Upper lobe of right lung (tissue), 1 donor: ENCODE measurements around the gene CNST. TPM values are rescaled to one million over a fixed set of nuclear protein-coding genes. Genes with fewer than 3 reads are reported as not detected.

Experiments
- ATAC-seq: fragments of 200-7000 bp; cut with Tn5 transposase; one replicate; pipeline ENCODE4 v1.9.1; 2020; ENCODE audit warnings: mild to moderate bottlenecking, moderate library complexity
- DNase-seq: peaks from one replicate; pipeline ENCODE4 v3.0.0-alpha.2; 2020
- H3K27ac ChIP-seq: fragments of 200-600 bp; one replicate; pipeline ENCODE4 v1.8.0; 2022
- H3K27me3 ChIP-seq: fragments of 200-600 bp; one replicate; pipeline ENCODE4 v1.8.0; 2022; ENCODE audit warnings: mild to moderate bottlenecking
- H3K36me3 ChIP-seq: fragments of 200-600 bp; one replicate; pipeline ENCODE4 v1.8.0; 2022
- H3K4me1 ChIP-seq: fragments of 200-600 bp; one replicate; pipeline ENCODE4 v1.8.0; 2022
- H3K4me3 ChIP-seq: fragments of 200-600 bp; one replicate; pipeline ENCODE4 v1.8.0; 2022; ENCODE audit warnings: mild to moderate bottlenecking
- H3K9me3 ChIP-seq: fragments of 200-600 bp; one replicate; pipeline ENCODE4 v1.8.0; 2022
- CTCF ChIP-seq: fragments of 200-600 bp; IDR thresholded peaks from one replicate; pipeline ENCODE4 v1.8.0; 2022; ENCODE audit warnings: antibody characterized with exemption
- intact Hi-C: fragments of 100-400 bp; cut with DNase I; formaldehyde crosslinking; loops from one replicate; pipeline ENCODE4 v1.11.0; 2022
- total RNA-seq: library from RNA; stranded (reverse); fragmentation: NEBNext Ultra II Directional; extraction: Animal tissue kit (Norgen Biotek cat#: 25700); gene quantifications from one replicate; pipeline ENCODE4 v1.2.1, GENCODE V29; 2021
- donor health status: DM: no; HTN: yes; CAD: no; lungs with severe emphysema.

CNST gene
- total RNA-seq, 1 donor from 2014 or later, result 29.8 TPM

GRCh38 chr1:246533371-246533905 is 32.8 kb upstream of the CNST start:
- intact Hi-C loops, result no loop called here
- TF ChIP-seq CTCF, result no peak
- Histone ChIP-seq H3K27ac (peak overlapping the region; percentile 42), H3K27me3 (no peaks in the 10 kb centered on the region), H3K36me3 (no peaks in the 10 kb centered on the region), H3K9me3 (peaks cover 6% of the 10 kb centered on the region), H3K4me3 (no peak overlapping the region), H3K4me1 (no peaks in the 10 kb centered on the region)
- ATAC-seq, result peak; percentile 17
- no peak for DNase-seq

GRCh38 chr1:246534114-246534513 is 32.1 kb upstream of the CNST start:
- no peak for TF ChIP-seq CTCF
- ATAC-seq (peak; percentile 89), DNase-seq (no peak)
- Histone ChIP-seq H3K4me3 (no peak overlapping the region), H3K27ac (peak overlapping the region; percentile 67), H3K27me3 (no peaks in the 10 kb centered on the region), H3K36me3 (no peaks in the 10 kb centered on the region), H3K9me3 (peaks cover 6% of the 10 kb centered on the region), H3K4me1 (no peaks in the 10 kb centered on the region)
- intact Hi-C loops, result no loop called here

- intact Hi-C loops, result no loop called here
- no peaks in the 10 kb centered on the region for H3K27me3 ChIP-seq
- H3K36me3 ChIP-seq, result peaks cover 24% of the 10 kb centered on the region
- no peak overlapping the region for H3K4me3 ChIP-seq
- H3K9me3 ChIP-seq, result no peaks in the 10 kb centered on the region
- ATAC-seq, result no peak
- H3K4me1 ChIP-seq, result no peaks in the 10 kb centered on the region
- DNase-seq, result no peak
- no peak for TF ChIP-seq CTCF
- no peak overlapping the region for H3K27ac ChIP-seq
Measured at GRCh38 chr1:246537441-246537840, 28.8 kb upstream of the CNST start.

GRCh38 chr1:246537887-246538286 is 28.4 kb upstream of the CNST start:
- no peak for TF ChIP-seq CTCF
- Histone ChIP-seq H3K27ac (peak overlapping the region; percentile 17), H3K36me3 (peaks cover 29% of the 10 kb centered on the region), H3K27me3 (no peaks in the 10 kb centered on the region), H3K4me1 (no peaks in the 10 kb centered on the region), H3K4me3 (no peak overlapping the region), H3K9me3 (no peaks in the 10 kb centered on the region)
- ATAC-seq (peak; percentile 85), DNase-seq (no peak)
- intact Hi-C loops, result no loop called here

- TF ChIP-seq CTCF, result no peak
- DNase-seq, result no peak
- H3K27me3 ChIP-seq, result no peaks in the 10 kb centered on the region
- no peak overlapping the region for H3K27ac ChIP-seq
- H3K4me3 ChIP-seq, result no peak overlapping the region
- no peak for ATAC-seq
- H3K4me1 ChIP-seq, result no peaks in the 10 kb centered on the region
- intact Hi-C loops, result no loop called here
- H3K9me3 ChIP-seq, result no peaks in the 10 kb centered on the region
- peaks cover 54% of the 10 kb centered on the region for H3K36me3 ChIP-seq
Measured at GRCh38 chr1:246540738-246541491, 25.3 kb upstream of the CNST start.
